Activated CD8-positive, alpha-beta T cell treated with anti-CD3 and anti-CD28 coated beads for 36 hours (primary cell): Measurements from ENCODE around the gene GDF7. TPM values are rescaled to one million over a fixed set of nuclear protein-coding genes. Genes with fewer than 3 reads are reported as not detected.

Experiments
- ATAC-seq: fragments of 200-7000 bp; cut with Tn5 transposase; one replicate; pipeline ENCODE4 v1.10.0; 2021; ENCODE audit warnings: mild to moderate bottlenecking, moderate library complexity
- CTCF ChIA-PET: fragments of 350-600 bp; sonication (Branson Sonifier 250); formaldehyde crosslinking; loops from one replicate; lab custom pipeline; 2021; ENCODE audit warnings: antibody characterized with exemption; lab: Charles Lee
- POLR2A ChIA-PET: fragments of 350-600 bp; sonication (Branson Sonifier 250); formaldehyde crosslinking; loops from one replicate; lab custom pipeline; 2021; ENCODE audit warnings: antibody characterized with exemption; lab: Charles Lee
- DNase-seq: peaks from one replicate; pipeline ENCODE4 v3.0.0-alpha.2; 2020
- H3K27ac Mint-ChIP-seq: one replicate; pipeline ENCODE4 v1.8.0; 2021; ENCODE audit warnings: mild to moderate bottlenecking, mixed read lengths
- H3K27me3 Mint-ChIP-seq: one replicate; pipeline ENCODE4 v1.8.0; 2021; ENCODE audit warnings: mixed read lengths
- H3K36me3 Mint-ChIP-seq: one replicate; pipeline ENCODE4 v1.8.0; 2021; ENCODE audit warnings: low read depth, mixed read lengths
- H3K4me1 Mint-ChIP-seq: one replicate; pipeline ENCODE4 v1.8.0; 2021; ENCODE audit warnings: low read depth, mixed read lengths
- H3K4me3 Mint-ChIP-seq: one replicate; pipeline ENCODE4 v1.8.0; 2021; ENCODE audit warnings: mild to moderate bottlenecking, moderate library complexity, mixed read lengths
- H3K9me3 Mint-ChIP-seq: one replicate; pipeline ENCODE4 v1.8.0; 2021; ENCODE audit warnings: mixed read lengths
- CTCF ChIP-seq: fragments of 200-600 bp; IDR thresholded peaks from one replicate; pipeline ENCODE4 v1.8.0; 2022; ENCODE audit warnings: antibody characterized with exemption, mild to moderate bottlenecking
- intact Hi-C: fragments of 100-400 bp; cut with micrococcal nuclease; formaldehyde crosslinking; loops from one replicate; pipeline ENCODE4 v1.10.0; 2022
- total RNA-seq, 2 experiments: library from RNA; stranded (reverse); gene quantifications; one replicate each; pipeline ENCODE4 v1.2.3, GENCODE V29; 2021

GDF7 gene
- total RNA-seq, 2 experiments from 2014 or later, result not detected

DNA sequence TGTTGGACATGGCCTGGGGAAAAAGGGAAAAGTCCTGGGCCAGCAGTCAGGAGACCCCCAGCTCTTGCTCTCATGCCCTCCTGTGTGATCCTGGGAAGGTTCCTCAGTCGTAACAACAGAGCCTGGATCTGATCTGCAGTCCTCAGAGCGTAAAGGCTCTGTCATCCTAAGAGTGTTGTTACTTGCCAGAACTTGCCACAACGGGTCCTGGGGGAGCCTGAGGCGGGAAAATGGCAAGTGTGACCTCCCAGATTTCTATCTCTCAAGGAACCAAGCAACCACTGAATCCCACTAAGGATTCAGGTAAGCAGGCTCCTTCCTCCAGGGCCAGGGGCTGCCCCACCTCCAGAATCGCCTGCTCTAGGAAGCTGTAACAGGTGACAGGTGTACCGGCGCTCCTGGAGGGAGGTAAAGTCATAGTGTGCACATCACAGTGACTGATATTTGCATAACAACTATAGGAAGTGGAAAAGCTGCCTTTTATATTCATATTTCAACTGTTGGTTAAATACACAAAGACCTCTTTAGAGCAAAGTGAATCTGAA, 34.4 kb upstream of the GDF7 start:
- no peak for TF ChIP-seq CTCF
- ChIA-PET CTCF (interaction anchor here (1.1 to 2.1 kb wide), 4 partner anchors 10 to 221 kb away, joined by 3 to 8 read pairs (median 4); no protein-coding TSS in a partner anchor), POLR2A (interaction anchor here (1.5 kb wide), 1 partner anchor 216 kb away, joined by 4 read pairs; no protein-coding TSS in a partner anchor)
- no peaks in the 10 kb centered on the region for H3K9me3 Mint-ChIP-seq
- H3K27ac Mint-ChIP-seq, result no peak overlapping the region
- H3K4me1 Mint-ChIP-seq, result peaks cover 2% of the 10 kb centered on the region
- ATAC-seq (no peak), DNase-seq (no peak)
- intact Hi-C loops, result no loop called here
- H3K36me3 Mint-ChIP-seq, result peaks cover 2% of the 10 kb centered on the region
- no peak overlapping the region for H3K4me3 Mint-ChIP-seq
- H3K27me3 Mint-ChIP-seq, result no peaks in the 10 kb centered on the region

GRCh38 chr2:20633001-20633400, 33.9 kb upstream of the GDF7 start:
- ChIA-PET POLR2A (no interaction called here), CTCF (interaction anchor here (1.7 to 2.1 kb wide), 3 partner anchors 10 to 222 kb away, joined by 4 to 8 read pairs (median 5); no protein-coding TSS in a partner anchor)
- no peak overlapping the region for H3K4me3 Mint-ChIP-seq
- DNase-seq (no peak), ATAC-seq (no peak)
- H3K9me3 Mint-ChIP-seq, result no peaks in the 10 kb centered on the region
- TF ChIP-seq CTCF, result no peak
- peaks cover 2% of the 10 kb centered on the region for H3K4me1 Mint-ChIP-seq
- intact Hi-C loops, result no loop called here
- H3K27ac Mint-ChIP-seq, result no peak overlapping the region
- H3K36me3 Mint-ChIP-seq, result peaks cover 2% of the 10 kb centered on the region
- H3K27me3 Mint-ChIP-seq, result no peaks in the 10 kb centered on the region

GRCh38 chr2:20633794-20634506, 33.0 kb upstream of the GDF7 start:
- H3K27ac Mint-ChIP-seq, result no peak overlapping the region
- POLR2A ChIA-PET, result interaction anchor here (0.7 kb wide), 1 partner anchor 176 kb away, joined by 3 read pairs; no protein-coding TSS in a partner anchor
- intact Hi-C loops, result no loop called here

DNA sequence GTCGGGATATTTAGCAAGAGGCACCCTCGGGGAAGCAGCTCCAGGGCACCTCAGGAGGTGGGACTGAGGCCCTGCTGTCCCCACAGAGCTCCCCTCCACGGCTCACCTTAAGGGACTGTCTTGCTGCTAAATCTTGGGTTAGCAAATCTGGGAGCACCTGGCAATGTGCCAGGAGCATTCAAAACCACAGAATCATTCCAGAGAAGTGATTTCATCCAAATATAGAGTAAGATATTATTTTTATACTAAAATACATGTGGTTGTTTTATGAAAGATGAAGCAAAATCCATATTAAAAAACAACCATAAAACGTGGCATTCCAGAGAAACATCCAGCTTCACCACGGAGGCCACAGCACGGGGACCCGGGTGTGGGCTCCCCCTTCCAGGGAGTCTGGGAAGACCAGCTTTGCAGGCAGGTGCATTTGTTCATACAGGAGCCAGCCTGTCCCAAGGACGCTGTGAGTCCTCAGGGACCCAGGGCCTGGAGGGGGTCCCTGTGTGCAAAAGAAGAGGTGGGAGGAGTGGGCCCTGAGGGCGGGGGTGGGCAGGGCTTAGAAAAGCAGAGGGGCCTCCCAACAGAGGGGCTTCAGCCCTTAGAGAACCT, 32.3 kb upstream of the GDF7 start:
- ATAC-seq, result no peak
- TF ChIP-seq CTCF, result no peak
- peaks cover 2% of the 10 kb centered on the region for H3K36me3 Mint-ChIP-seq
- H3K27ac Mint-ChIP-seq, result no peak overlapping the region
- no peak for DNase-seq
- no peaks in the 10 kb centered on the region for H3K9me3 Mint-ChIP-seq
- no peak overlapping the region for H3K4me3 Mint-ChIP-seq
- intact Hi-C loops, result no loop called here
- peaks cover 2% of the 10 kb centered on the region for H3K4me1 Mint-ChIP-seq
- CTCF ChIA-PET, result interaction anchor here (0.7 to 2.7 kb wide), 13 partner anchors 8 to 215 kb away, joined by 3 to 21 read pairs (median 4); partner anchors contain the start of gene RHOB
- H3K27me3 Mint-ChIP-seq, result no peaks in the 10 kb centered on the region
- POLR2A ChIA-PET, result interaction anchor here (0.7 kb wide), 1 partner anchor 176 kb away, joined by 3 read pairs; no protein-coding TSS in a partner anchor

More at GRCh38 chr2:20633794-20634506, 33.0 kb upstream of the GDF7 start:
- no peak for TF ChIP-seq CTCF
- Mint-ChIP-seq H3K27me3 (no peaks in the 10 kb centered on the region), H3K4me1 (peaks cover 2% of the 10 kb centered on the region), H3K4me3 (no peak overlapping the region), H3K9me3 (no peaks in the 10 kb centered on the region), H3K36me3 (peaks cover 2% of the 10 kb centered on the region)
- DNase-seq (no peak), ATAC-seq (no peak)
- CTCF ChIA-PET, result interaction anchor here (1.0 to 2.7 kb wide), 11 partner anchors 9 to 223 kb away, joined by 3 to 21 read pairs (median 5); partner anchors contain the start of gene RHOB
